ENCODE results near the gene SIPA1L3.
"Not testable (repeated sequence)": the region's sequence is repeated elsewhere in the genome, so short reads cannot be mapped to it uniquely, and the experiment has no call there.

Gene SIPA1L3

DNA sequence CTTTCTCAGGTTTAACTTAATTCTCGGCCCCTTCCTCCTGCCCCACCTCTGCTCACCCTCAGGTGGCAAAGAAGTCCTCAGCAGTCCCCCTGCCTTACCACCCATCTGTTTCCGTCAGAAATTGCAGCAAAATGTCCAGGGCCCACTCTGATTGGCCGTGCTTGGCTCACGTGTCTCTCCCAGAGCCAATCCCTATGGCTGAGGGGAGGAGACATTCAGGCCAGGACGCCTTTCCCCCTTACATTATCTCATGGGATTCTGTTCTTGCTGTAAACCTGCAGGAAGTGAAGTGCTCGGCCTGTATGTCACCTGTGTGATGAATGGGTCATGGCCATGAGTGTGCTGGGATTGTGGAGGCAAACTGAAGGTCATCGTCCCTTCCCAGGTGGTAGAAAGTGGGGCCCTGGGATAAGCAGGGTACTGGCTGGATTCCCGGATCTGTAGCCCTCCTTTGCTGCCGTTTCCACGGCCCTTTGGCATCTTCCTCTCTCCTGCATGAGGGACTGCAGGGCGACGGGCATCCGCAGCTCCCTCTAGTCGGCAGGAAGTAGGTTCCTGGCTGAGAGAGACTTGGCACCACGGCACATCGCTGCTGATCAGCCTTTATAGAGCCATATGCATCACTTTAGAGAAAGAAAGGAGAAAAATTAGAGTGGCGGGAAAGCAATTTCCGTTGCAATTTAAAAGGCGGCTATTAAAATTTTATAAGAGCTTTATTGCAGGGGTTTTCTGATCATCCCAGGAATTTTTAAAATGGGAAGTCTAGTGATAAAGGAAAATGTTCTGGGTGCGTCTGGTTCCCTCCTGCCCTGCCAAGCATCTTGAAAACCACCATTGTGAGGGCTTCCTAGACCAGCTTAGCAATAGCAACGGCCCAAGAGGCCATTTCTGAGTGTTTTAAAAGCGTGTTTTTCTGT lies 118.2 kb downstream of the SIPA1L3 start:
- DNase-seq: no peak

DNA sequence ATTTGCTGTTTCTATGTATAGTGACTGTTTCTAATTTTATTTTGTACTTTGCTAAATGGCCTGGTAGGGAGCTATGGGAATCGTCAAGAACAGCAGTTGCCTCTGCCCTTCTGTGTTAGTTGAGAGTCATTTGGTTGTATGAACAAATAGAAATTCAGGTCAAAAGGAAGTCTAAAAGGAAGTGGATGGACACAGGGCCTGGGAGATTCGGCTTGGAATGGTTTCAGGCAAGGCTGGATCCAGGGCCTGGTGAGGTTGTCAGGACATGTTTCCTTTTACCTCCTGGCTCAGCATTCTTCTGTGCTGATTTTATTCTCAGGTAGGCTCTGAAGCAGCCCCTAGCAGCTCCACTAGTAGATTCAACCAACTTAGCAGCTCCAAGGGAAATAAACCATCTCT lies 118.9 kb downstream of the SIPA1L3 start:
- DNase-seq: no peak

DNA sequence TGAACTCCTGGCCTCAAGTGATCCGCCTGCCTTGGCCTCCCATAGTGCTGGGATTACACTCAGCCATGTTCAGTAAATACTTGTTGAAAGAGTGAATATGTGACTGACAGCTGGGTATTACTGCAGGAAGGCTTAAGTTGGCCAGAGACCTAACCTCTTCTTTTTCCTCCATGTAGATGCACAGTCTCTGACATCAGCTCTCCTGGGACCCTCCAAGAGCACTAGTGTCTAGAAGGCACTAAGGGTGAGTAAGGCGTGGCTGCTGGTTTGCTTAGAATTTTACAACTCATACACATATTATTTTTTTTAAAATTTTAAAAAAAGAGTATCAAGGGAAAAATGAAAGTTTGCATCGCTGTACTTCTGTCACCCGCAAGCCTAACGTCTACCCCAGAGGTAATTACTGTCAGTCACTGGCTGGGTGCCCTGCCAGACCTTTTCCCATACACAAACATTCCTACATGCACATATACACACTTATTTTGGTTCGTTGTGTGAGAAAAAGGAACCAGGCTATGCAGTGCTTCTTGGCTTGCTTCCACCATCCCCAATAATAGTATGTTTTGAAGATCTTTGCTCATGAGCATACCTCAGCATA lies 122.0 kb downstream of the SIPA1L3 start:
- peak; percentile 72 for DNase-seq

DNA sequence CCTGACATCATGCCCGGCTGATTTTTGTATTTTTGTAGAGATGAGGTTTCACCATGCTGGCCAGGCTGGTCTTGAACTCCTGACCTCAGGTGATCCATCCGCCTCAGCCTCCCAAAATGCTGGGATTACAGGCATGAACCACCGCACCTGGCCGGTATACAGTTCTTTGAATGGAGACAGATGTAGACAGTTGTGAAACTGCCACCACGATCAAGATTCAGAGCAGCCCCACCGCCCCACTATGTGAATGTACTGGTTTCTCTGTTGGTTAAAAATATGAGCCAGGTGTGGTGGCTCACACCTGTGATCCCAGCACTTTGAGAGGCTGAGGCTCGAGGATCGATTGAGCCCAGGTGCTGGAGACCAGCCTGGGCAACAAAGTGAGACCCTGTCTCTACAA lies 123.0 kb downstream of the SIPA1L3 start:
- not testable (repeated sequence) for DNase-seq

DNA sequence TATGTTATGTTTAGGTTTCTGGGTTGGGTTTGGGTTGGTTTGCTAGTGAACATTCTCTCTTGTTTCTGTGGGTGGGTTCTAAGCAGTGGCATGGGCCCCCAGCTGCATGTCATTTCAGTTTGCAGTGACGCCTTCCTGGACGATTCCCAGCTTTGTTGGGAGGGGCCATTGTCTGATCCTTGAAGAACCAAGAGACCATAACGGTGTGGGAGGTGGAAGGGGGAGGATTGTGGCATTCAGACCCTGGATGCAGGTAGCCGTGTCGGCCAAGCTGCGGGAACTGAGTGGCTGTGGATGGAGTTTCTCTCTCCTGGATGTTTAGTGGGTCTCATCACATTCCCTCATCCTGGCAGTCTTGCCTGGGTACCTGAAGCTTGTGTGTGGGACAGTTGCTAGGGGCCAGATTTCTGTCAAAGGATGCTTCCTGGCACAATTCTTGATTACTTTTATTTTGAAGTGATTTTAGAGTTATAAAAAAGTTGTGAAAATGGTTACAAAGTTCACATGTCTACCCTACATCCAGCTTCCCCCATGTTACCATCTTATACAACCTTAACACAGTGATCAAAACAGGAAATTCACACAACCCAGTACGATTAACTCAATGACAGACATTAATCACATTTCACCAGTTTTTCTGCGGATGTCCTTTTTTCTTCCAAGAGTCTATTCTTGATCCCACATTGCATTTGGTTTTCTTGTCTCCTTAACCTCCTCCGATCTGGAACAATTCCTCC lies 123.8 kb downstream of the SIPA1L3 start:
- no peak for DNase-seq

DNA sequence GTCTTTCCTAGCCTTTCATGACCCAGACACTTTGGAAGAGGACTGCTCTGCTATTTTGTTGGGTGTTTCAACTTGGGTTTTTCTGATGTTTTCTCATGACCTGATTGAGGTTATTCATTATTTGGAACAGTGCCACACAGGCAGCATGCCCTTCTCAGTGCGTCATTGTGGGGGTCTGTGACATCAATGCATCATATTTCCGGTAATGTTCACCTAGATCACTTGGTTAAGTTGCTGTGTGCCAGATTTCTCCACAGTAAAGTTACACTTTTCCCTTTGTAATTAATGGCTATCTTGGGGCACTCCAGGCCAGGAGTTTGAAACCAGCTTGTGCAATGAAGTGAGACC lies 124.4 kb downstream of the SIPA1L3 start:
- DNase-seq: no peak

DNA sequence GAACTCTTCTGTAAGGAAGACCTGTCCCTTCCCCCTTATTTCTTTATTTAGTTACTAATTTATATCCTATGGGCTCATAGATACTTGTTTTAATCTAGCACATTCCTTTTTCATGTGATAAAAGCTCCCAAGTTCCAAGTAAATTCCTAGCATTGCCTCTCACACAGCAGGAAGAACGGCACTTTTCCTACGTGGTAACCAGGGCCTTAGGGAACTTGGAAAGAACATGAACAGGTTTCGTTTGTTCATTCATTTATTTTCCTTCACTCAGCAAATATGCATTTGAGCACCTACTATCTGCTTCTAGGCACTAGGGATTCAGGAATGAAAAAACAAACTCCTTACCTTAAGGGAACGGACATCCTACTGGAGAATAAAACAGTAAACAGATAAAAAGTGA lies 125.1 kb downstream of the SIPA1L3 start:
- DNase-seq: no peak

DNA sequence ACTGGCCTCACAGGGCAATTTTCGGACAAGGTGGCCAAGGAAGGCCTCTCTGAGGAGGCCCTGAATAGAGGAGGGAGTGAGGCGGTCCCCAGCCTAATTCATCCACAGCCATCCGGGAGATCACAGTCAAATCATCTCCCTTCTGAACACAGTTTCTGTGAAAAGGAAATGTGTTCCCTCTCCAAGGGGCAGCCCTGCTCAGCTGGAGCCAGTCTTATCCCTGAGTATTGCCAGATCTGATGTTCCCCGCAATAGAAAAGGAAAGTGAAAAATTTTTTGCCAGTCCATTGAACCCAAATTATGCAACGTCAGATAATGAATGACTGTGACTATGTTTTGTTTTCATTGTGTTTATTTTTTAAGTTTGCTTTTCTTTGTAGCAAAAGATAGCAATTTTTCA lies 125.9 kb downstream of the SIPA1L3 start:
- DNase-seq: no peak

DNA sequence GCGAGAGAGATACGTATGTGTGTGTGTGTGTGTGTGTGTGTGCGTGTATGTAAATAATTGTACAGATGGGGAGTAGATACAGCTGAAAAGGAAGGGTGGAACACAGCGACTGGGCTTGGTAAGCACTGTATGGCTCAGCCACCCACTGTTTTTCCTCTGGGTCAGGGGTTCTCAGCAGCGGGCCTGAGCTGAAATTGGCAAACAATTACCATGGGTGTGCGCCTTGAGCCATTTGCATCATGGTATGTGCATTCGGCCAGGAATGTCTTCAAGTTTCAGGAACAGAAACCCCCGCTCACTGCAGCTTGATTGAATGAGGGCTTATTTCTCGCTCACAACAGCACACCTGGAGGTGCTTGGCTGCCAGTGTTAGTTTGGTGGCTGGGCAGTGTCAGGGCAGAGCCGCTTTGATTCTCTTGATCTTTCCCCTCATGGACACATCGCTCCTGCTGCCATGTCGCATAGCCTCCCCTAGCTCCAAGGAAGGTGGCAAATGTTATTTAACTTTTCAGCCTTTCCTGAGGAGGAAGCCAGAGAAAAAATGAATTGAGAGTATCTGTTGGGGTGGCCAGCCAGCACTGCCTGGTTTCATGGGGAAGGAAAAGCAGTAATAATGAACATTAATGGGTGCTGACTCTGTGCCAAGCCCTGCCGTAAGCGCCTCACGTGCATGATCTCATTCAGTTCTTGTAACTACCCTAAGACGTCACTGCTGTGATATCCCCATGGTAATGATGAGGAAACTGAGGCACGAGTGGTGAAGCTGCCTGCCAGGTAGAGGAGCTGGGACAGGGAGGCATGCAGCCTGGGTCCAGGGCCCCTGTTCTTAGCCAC lies 126.9 kb downstream of the SIPA1L3 start:
- no peak for DNase-seq

DNA sequence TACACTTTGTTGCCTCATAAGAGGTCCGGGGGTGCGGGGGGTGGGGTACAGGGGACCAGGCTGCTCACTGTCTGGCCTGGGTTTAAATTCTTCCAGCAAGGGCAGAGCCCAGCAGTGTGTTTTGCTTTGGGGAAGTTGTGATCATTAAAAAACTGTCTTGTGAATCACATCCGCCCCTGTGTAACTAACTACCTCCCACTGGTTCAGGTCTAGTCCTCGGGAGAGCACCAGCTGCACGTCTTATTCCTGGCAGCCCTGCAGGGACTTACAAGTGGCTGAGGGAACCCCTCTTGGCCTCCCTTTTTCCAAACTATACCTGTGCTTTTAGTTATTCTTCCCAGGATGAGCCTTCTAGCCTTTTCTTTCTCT lies 127.5 kb downstream of the SIPA1L3 start:
- DNase-seq: no peak

DNA sequence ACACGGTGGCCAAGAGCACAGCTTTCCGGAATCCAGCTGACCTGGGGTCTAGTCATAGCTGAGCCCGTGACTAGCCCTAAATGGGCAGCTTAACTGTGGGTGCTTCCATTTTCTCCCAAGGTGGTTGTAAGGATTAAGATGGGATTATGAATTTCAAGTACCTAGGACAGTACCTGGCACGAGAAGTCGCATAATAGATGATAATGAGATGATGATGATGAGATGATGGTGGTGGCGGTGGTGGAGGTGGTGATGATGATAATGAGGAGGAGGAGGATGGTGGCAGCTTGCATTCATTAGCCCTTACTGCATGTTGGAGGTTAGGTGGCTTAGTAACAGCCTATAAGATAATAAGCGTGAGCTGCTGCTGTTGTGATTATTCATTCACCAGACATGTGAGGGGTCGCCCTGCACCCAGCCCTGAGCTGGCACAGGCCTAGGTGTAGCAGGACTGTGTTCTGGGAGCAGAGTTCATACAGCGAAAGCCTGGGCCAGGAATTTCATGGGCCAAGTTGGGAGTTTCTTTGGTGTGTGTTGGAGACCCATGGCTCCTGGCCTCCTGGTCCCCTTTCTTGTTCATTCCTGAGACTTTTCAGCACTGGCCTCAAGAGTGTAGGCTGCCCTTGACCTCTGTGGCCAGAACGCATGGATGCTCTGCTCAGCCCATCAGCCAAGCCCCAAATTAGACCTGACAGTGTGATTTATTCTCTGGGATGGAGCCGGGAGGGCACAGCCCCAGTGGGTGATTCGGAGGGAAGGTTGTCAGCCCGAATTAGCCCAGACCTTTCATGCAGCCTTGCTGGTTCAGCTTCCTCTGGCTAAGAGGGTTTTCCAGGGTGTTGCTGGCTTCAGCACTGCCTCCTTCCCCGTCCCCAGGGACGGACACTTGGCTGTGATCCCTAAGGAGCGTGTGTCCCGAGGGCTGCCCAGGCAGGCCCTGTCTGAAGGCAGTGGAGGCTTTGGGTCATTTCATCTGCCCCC lies 128.8 kb downstream of the SIPA1L3 start:
- DNase-seq: peak; percentile 64

DNA sequence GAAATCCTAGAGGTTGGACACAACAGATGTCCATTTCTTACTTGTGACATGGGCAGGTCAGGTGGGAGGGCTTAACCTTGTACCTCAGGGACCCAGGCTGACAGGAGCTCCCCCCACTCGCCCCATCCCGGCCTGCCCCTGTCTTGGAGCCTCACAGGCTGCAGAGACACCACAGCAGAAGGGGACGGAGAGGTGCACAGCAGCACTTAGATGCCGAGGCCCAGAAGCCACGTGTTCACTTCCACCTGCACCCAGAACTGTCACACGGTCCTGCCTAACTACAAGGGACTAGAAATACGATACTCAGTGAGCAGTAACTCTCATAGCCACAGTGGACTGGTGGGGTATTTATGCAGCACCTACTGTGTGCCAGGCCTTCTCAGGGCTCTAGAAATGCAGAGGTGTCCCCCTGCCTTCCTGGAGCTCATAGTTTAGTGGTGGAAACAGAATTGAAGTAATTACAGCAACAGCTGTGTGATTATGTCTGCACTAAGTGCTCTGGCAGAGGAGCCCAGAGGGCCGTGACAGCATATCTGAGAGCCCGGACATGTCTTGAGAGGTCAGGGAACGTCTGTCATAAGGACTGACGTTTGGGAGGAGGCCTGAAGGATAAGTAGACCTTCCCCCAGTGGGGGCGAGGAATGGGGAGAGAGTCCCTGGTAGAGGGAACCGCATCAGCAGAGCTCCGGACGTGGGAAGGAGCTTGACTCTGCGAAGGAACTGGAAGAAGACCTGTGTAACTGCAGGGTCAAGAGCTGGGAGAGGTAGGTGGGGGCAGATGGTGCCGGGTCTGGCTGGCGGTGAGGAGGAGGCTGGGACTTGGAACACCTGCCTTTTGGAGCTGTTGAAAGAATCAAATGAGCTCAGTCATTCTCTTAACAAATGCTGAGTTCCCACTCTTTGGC lies 130.0 kb downstream of the SIPA1L3 start:
- DNase-seq: no peak

DNA sequence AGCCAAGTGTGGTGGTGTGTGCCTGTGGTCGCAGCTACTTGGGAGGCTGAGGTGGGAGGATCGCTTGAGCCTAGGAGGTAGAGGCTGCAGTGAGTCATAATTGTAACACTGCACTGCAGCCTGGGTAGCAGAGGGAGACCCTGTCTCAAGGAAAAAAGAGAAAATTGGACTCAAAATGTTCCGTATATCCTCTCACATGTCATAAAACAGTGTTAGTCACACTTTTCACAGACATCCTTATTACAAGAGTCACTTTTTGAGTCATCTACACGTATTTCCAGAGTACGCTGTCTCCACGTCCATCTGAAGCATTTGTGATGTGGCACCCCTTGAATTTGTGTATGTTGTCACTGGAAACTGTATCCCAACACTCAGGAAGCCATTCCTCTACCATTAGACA lies 133.0 kb downstream of the SIPA1L3 start:
- no peak for DNase-seq

DNA sequence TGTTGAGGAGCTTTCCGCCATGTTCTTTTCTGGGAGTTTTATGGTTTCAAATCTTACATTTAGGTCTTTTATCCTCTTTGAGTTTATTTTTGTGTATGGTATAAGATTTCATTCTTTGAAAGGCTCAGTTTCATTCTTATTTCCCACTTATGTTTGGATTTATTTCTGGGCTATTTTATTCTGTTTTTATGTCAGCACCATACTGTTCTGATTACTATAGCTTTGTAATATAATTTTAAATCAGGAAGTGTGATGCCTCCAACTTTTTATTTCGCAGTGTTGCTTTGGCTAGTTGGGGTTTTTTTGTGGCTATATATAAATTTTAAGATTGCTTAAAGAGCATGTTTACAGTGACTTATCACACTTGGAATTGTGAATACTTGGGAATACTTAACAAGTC lies 135.1 kb downstream of the SIPA1L3 start:
- no peak for DNase-seq

DNA sequence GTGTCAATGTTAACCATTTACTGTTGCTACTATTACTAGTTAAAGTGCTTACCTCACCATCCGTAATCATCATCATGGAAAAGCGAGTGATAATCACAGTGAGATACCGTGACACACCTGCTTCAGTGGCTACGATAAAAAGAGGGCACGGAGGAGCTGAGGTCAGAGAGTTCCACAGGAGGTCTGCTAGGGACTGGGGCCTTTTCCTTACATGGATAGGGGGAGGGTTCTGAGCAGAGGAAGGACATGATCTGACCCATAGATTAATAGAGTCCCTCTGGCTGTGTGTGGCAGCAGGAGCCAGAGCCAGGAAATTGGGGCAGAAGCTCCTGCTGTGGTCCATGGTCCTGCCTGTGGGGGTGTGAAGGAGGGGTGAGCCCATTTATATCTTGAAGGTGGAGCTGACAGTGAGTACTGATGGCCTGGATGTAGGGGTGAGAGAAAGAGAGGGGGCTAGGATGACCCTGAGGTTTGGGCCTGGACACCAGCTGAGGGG lies 136.7 kb downstream of the SIPA1L3 start:
- DNase-seq: no peak

DNA sequence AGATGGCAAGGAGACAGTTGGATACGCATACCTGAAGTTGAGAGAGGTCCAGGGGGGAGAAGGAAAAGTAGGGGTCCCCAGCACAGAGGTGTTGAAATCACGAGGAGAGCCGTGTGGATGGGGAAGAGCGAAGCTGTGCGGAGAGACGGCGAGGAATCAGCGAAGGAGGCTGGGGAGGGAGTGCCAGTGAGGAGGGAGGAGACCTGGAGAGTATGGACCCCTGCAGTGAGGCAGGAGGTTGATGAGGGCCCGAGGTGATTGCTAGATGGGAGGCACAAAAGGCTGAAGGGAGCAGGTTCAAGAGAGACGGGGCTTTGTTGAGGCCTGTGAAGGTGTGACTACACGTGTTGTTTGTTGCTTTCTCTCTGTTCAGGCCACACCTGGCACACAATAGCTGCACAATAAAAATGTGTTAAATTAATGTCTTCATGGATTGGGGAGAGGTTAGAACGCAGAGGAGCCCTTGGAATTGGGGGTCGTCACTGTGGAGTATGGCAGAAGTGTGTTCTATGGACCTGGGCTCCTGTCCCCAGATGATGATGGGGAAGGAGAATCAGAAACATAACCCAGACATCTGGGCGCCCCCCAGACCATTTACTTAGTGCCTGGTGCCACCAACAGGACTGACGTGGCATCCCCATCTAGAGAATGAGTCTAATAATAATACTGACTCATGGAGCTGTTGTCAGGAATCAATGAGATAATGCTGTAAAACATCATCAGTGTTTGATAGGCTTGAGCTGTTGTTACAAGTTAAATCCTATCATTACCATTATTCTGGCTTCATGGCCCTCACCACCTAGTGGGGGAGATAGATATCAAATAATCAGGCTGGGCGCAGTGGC lies 137.5 kb downstream of the SIPA1L3 start:
- DNase-seq: no peak

DNA sequence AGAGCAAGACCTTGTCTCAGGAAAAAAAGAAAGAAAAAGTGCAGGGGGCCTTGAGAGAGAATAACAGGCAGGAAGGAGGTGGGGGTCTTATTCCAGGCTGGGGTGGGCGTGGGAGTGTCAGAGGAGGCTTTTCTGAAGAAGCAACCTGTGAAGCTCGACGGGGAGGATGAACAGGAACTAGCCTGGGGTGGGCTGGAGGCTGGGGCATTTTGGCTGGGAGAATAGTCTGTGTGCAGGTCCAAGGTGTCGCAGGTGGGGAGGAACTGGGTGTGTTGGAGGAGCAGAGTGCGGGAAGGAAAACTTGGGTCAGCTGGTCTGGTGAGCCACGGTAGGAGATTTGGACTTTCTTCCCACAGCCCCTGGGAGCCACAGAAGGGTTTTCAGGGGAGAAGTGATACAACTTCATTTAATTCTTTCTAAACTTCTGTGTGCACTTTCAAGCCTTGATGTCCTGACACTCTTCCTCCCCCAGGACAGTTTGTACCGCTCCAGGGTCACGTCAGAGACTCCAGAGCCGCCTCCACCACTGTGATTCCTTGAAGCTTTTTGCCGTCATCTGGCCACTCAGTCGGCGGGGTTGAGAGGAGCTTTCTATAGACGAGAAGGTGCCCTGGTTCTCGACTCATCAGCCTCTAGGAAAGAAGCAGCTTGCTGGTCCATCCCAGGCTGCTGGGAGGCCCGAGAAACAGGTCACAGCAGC lies 138.7 kb downstream of the SIPA1L3 start:
- DNase-seq: no peak

DNA sequence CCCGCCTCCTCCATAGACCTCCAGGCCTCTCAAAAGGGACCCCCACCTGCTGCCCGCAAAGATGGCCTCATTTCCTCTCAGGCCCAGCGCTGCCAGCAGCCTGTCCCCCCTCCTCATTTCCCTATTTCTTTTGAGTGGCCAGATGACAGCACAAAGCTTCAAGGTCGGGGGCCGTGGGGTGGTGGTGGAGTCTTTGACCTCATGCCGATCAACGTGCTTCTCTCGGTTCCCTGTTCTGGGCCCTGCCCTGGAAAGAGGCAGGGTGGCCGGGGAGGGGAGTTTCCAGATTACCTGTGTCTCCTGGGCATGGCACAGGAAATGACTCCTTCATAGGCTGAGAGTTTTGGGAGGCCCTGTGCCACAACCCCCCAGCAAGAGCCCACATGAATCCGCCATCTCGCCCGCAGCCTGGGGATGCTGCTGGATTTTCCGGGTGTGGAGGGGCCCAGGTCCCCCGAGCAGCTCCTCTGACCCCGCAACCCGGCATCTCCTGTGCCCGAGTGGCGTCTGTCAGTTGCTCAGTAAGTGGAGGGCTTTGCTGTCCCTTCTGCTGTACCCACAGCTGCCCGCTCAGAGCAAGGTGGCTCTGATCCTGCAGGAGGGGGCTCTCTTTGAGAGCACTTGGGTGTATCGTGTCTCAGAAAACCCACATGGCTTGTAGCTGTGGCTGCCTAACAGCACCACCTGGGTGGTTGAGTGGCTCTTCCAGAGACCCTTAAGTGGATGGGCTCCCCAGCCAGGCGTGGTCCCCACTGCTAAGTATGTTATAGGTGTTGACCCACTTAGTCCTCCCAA lies 139.4 kb downstream of the SIPA1L3 start:
- no peak for DNase-seq

Measured in femur (tissue), 1 donor.